Measurements from ENCODE around the gene FAM117B.
"Not testable (repeated sequence)": the region's sequence is repeated elsewhere in the genome, so short reads cannot be mapped to it uniquely, and the experiment has no call there.

- TF ChIP-seq POLR2A (IDR thresholded peaks at IDR 0.05; ENCODE audit: low read length); GATA1 (IDR thresholded peaks at IDR 0.05; ENCODE audit: low read depth, low read length): not testable (repeated sequence)
Measured at GRCh38 chr2:202675097-202675496, 40.3 kb downstream of the FAM117B start.
